PC-3 (cell line): ENCODE measurements around the gene ITGA7. TPM values are rescaled to one million over a fixed set of nuclear protein-coding genes. Genes with fewer than 3 reads are reported as not detected.

ENCODE experiments used
- ATAC-seq: fragments of 200-7000 bp; cut with Tn5 transposase; 2 replicates; pipeline ENCODE4 v1.9.1; 2020; ENCODE audit warnings: mild to moderate bottlenecking, moderate library complexity
- BruUV-seq: library from RNA; stranded (reverse); fragments of 400-500 nt; replicated peaks from 2 replicates; lab custom pipeline; 2021; lab: Mats Ljungman, UMichigan
- CTCF ChIA-PET: fragments of 300-600 bp; sonication (Branson Sonifier 250); formaldehyde crosslinking; loops from one replicate; lab custom pipeline; 2022; ENCODE audit warnings: antibody characterized with exemption; lab: Charles Lee
- POLR2A ChIA-PET: fragments of 300-600 bp; sonication (Branson Sonifier 250); formaldehyde crosslinking; loops from one replicate; lab custom pipeline; 2022; ENCODE audit warnings: antibody characterized with exemption; ENCODE audit not compliant: unreplicated experiment; lab: Charles Lee
- DNase-seq: peaks from one replicate; pipeline ENCODE4 v3.0.0-alpha.2; 2015
- H2AFZ ChIP-seq: fragments of 300-600 bp; sonication (generic); 2 replicates; pipeline ENCODE4 v1.6.0; 2016; ENCODE audit warnings: antibody characterized with exemption, low read length
- H3F3A ChIP-seq: fragments of 300-600 bp; sonication (generic); one replicate; pipeline ENCODE4 v1.6.0; 2017; ENCODE audit warnings: antibody characterized with exemption, low read length, control low read depth, mild to moderate bottlenecking; ENCODE audit not compliant: unreplicated experiment
- H3K27ac ChIP-seq: fragments of 300-600 bp; sonication (generic); 2 replicates; pipeline ENCODE4 v1.5.1; 2016; ENCODE audit warnings: mild to moderate bottlenecking, low read length
- H3K27me3 ChIP-seq: fragments of 300-600 bp; sonication (generic); 2 replicates; pipeline ENCODE4 v1.6.1; 2016; ENCODE audit warnings: low read length, mixed read lengths
- H3K36me3 ChIP-seq: fragments of 300-600 bp; sonication (generic); 2 replicates; pipeline ENCODE4 v1.6.1; 2016; ENCODE audit warnings: low read depth, mixed run types, low read length, mixed read lengths
- H3K4me1 ChIP-seq: fragments of 300-600 bp; sonication (generic); 2 replicates; pipeline ENCODE4 v1.5.1; 2016; ENCODE audit warnings: low read length; ENCODE audit not compliant: insufficient read depth
- H3K4me2 ChIP-seq: fragments of 300-600 bp; sonication (generic); 2 replicates; pipeline ENCODE4 v1.6.0; 2016; ENCODE audit warnings: low read length
- H3K4me3 ChIP-seq: fragments of 300-600 bp; sonication (generic); 2 replicates; pipeline ENCODE4 v1.5.1; 2016; ENCODE audit warnings: mild to moderate bottlenecking, low read length, mixed read lengths
- H3K79me2 ChIP-seq: fragments of 300-600 bp; sonication (generic); 2 replicates; pipeline ENCODE4 v1.6.1; 2017; ENCODE audit warnings: low read length, mixed read lengths
- H3K9ac ChIP-seq: fragments of 300-600 bp; sonication (generic); 2 replicates; pipeline ENCODE4 v1.6.0; 2016; ENCODE audit warnings: mild to moderate bottlenecking, low read length
- H3K9me2 ChIP-seq: fragments of 300-600 bp; sonication (generic); replicated peaks from 2 replicates; pipeline ENCODE4 v1.6.1; 2016; ENCODE audit warnings: mixed run types, low read length, mixed read lengths
- H3K9me3 ChIP-seq: fragments of 300-600 bp; sonication (generic); 2 replicates; pipeline ENCODE4 v1.6.1; 2016; ENCODE audit warnings: low read length, mixed read lengths
- H4K20me1 ChIP-seq: fragments of 300-600 bp; sonication (generic); 2 replicates; pipeline ENCODE4 v1.6.1; 2016; ENCODE audit warnings: low read length, mixed read lengths
- CTCF ChIP-seq: fragments of 300-600 bp; sonication (generic); conservative IDR thresholded peaks from 2 replicates; pipeline ENCODE4 v1.5.1; 2017; ENCODE audit warnings: antibody characterized with exemption, low read depth, mild to moderate bottlenecking, low read length
- EZH2 ChIP-seq: fragments of 300-600 bp; sonication (generic); IDR thresholded peaks from one replicate; pipeline ENCODE4 v1.6.1; 2017; ENCODE audit warnings: antibody characterized with exemption, mild to moderate bottlenecking, low read length; ENCODE audit not compliant: unreplicated experiment
- EZH2phosphoT487 ChIP-seq: fragments of 300-600 bp; sonication (generic); IDR thresholded peaks from 2 replicates; pipeline ENCODE4 v1.6.1; 2018; ENCODE audit warnings: mild to moderate bottlenecking, antibody characterized with exemption, low read length, borderline replicate concordance
- intact Hi-C: fragments of 100-400 bp; cut with micrococcal nuclease; formaldehyde crosslinking; loops from 2 replicates; pipeline ENCODE4 v1.9.0; 2023
- total RNA-seq: library from RNA; depleted of rRNA; stranded (reverse); fragments of >200 nt; gene quantifications from 2 replicates; pipeline ENCODE4 v1.2.3, GENCODE V29; 2014

Gene ITGA7
- total RNA-seq, 1 experiment from 2014 or later = 4.4 TPM

- H4K20me1 ChIP-seq = no peaks in the 10 kb centered on the region
- H3F3A ChIP-seq = no peaks in the 10 kb centered on the region
- peaks cover 4% of the 10 kb centered on the region; the same call in 1 of the 2 replicates for H3K4me1 ChIP-seq
- POLR2A ChIA-PET = no interaction called here
- no peak for DNase-seq
- CTCF ChIA-PET = interaction anchor here (0.5 to 1.1 kb wide), 2 partner anchors 10 to 231 kb away, joined by 5 to 19 read pairs; no protein-coding TSS in a partner anchor
- H3K9me2 ChIP-seq = no peaks in the 10 kb centered on the region
- TF ChIP-seq CTCF = no peak
- no peak for TF ChIP-seq EZH2phosphoT487
- no peak for TF ChIP-seq EZH2
- H3K79me2 ChIP-seq = no peaks in the 10 kb centered on the region
- peaks cover 2% of the 10 kb centered on the region; the same call in 1 of the 2 replicates for H3K27me3 ChIP-seq
- BruUV-seq = no TSS peak
- no peak overlapping the region for H3K4me3 ChIP-seq
- no peaks in the 10 kb centered on the region for H3K36me3 ChIP-seq
- no peaks in the 10 kb centered on the region for H3K9me3 ChIP-seq
- H3K9ac ChIP-seq = no peak overlapping the region
- ATAC-seq = no peak
- intact Hi-C loops = no loop called here
- H3K4me2 ChIP-seq = no peak overlapping the region
- no peak overlapping the region for H3K27ac ChIP-seq
- H2AFZ ChIP-seq = no peak overlapping the region
Observed at GRCh38 chr12:55647027-55647426, 60.7 kb downstream of the ITGA7 start.

GRCh38 chr12:55644591-55644990 is 63.1 kb downstream of the ITGA7 start:
- CTCF ChIA-PET = interaction anchor here (0.5 kb wide), 1 partner anchor 94 kb away, joined by 3 read pairs; no protein-coding TSS in a partner anchor
- intact Hi-C loops = no loop called here
- no peak overlapping the region for H2AFZ ChIP-seq

More at GRCh38 chr12:55644591-55644990, 63.1 kb downstream of the ITGA7 start:
- H3K9me2 ChIP-seq = no peaks in the 10 kb centered on the region
- no peak overlapping the region for H3K4me3 ChIP-seq
- no peak overlapping the region for H3K9ac ChIP-seq
- no peaks in the 10 kb centered on the region for H4K20me1 ChIP-seq
- no peaks in the 10 kb centered on the region for H3F3A ChIP-seq
- peaks cover 4% of the 10 kb centered on the region; the same call in 1 of the 2 replicates for H3K4me1 ChIP-seq
- no peak for TF ChIP-seq EZH2
- TF ChIP-seq EZH2phosphoT487 = no peak
- TF ChIP-seq CTCF = no peak
- POLR2A ChIA-PET = interaction anchor here (0.6 kb wide), 1 partner anchor 22 kb away, joined by 3 read pairs; no protein-coding TSS in a partner anchor
- H3K27me3 ChIP-seq = peaks cover 22% of the 10 kb centered on the region
- H3K9me3 ChIP-seq = no peaks in the 10 kb centered on the region
- no TSS peak for BruUV-seq
- no peak overlapping the region for H3K4me2 ChIP-seq
- ATAC-seq (no peak), DNase-seq (no peak)
- no peaks in the 10 kb centered on the region for H3K79me2 ChIP-seq
- H3K27ac ChIP-seq = no peak overlapping the region
- no peaks in the 10 kb centered on the region for H3K36me3 ChIP-seq
